NOMO-1 treated with DMSO at 0.1 percent for 48 hours (cell line): ENCODE data around the gene ACY1.
"Not testable (repeated sequence)": the region's sequence is repeated elsewhere in the genome, so short reads cannot be mapped to it uniquely, and the experiment has no call there.

Source experiments
- DNase-seq: peaks from one replicate; lab custom pipeline; 2025; ENCODE audit not compliant: unreplicated experiment; lab: John Stamatoyannopoulos, UW

The ACY1 gene

GRCh38 chr3:51980253-51980652 is 3.1 kb upstream of the ACY1 start:
- DNase-seq = no peak

- DNase-seq = peak; percentile 66
Observed at GRCh38 chr3:51982352-51982837, 940 bp upstream of the ACY1 start.

GRCh38 chr3:51983578-51984268 is 388 bp downstream of the ACY1 start:
- no peak for DNase-seq

GRCh38 chr3:51984269-51984647 is 923 bp downstream of the ACY1 start:
- no peak for DNase-seq

- no peak for DNase-seq
Observed at GRCh38 chr3:51985063-51985462, 1.7 kb downstream of the ACY1 start.

GRCh38 chr3:51986010-51986947 is 2.9 kb downstream of the ACY1 start:
- no peak for DNase-seq

GRCh38 chr3:51987568-51987967 is 4.2 kb downstream of the ACY1 start:
- no peak for DNase-seq

GRCh38 chr3:51988286-51989146 is 5.2 kb downstream of the ACY1 start:
- no peak for DNase-seq

GRCh38 chr3:51990501-51990971 is 7.2 kb downstream of the ACY1 start:
- not testable (repeated sequence) for DNase-seq

- DNase-seq = no peak
Observed at GRCh38 chr3:51992017-51992682, 8.8 kb downstream of the ACY1 start.

- DNase-seq = not testable (repeated sequence)
Observed at GRCh38 chr3:51993657-51994056, 10.3 kb downstream of the ACY1 start.

- no peak for DNase-seq
Observed at GRCh38 chr3:51994530-51994929, 11.2 kb downstream of the ACY1 start.

GRCh38 chr3:51995346-51996163 is 12.2 kb downstream of the ACY1 start, which contains the start of gene RPL29:
Gene RPL29 (minus strand): TSS chr3:51995895. CDS start chr3:51995461, 434 bp downstream.
- peak; percentile 95 for DNase-seq

- DNase-seq = no peak
Observed at GRCh38 chr3:51997172-51997571, 13.8 kb downstream of the ACY1 start.

GRCh38 chr3:51997935-51998596 is 14.7 kb downstream of the ACY1 start:
- no peak for DNase-seq

GRCh38 chr3:51998774-51999173 is 15.4 kb downstream of the ACY1 start:
- DNase-seq = no peak

GRCh38 chr3:51999846-52000245 is 16.5 kb downstream of the ACY1 start:
- DNase-seq = no peak

- DNase-seq = peak; percentile 58
Observed at GRCh38 chr3:52001443-52001974, 18.2 kb downstream of the ACY1 start.

GRCh38 chr3:52002748-52003147 is 19.4 kb downstream of the ACY1 start:
- DNase-seq = no peak
